Caco-2 (cell line): ENCODE measurements around the gene COL8A1. TPM values are rescaled to one million over a fixed set of nuclear protein-coding genes. Genes with fewer than 3 reads are reported as not detected.

Experiments used
- BruUV-seq: library from RNA; stranded (reverse); fragments of 400-500 nt; replicated peaks from 2 replicates; lab custom pipeline; 2021; lab: Mats Ljungman, UMichigan
- CTCF ChIA-PET: fragments of 300-600 bp; sonication (Branson Sonifier 250); formaldehyde crosslinking; loops from one replicate; lab custom pipeline; 2022; ENCODE audit warnings: antibody characterized with exemption; lab: Charles Lee
- POLR2A ChIA-PET: fragments of 300-600 bp; sonication (Branson Sonifier 250); formaldehyde crosslinking; loops from one replicate; lab custom pipeline; 2022; ENCODE audit warnings: antibody characterized with exemption; lab: Charles Lee
- DNase-seq, 2 experiments: peaks; one replicate each; pipeline versions ENCODE4 v3.0.0 to v3.0.0-alpha.2; 2020 to 2022
- H3K27me3 ChIP-seq: replicated peaks from 2 replicates; pipeline ENCODE4 v1.6.0; 2011; ENCODE audit warnings: low read length; ENCODE audit not compliant: control insufficient read depth, insufficient read depth
- H3K36me3 ChIP-seq: 2 replicates; pipeline ENCODE4 v1.5.1; 2011; ENCODE audit warnings: low read length; ENCODE audit not compliant: control insufficient read depth, insufficient read depth
- H3K4me1 ChIP-seq: fragments of 250-450 bp; sonication (Bioruptor Pico); 2 replicates; pipeline ENCODE4 v1.5.1; 2020; ENCODE audit warnings: mild to moderate bottlenecking
- H3K4me3 ChIP-seq: 2 replicates; pipeline ENCODE4 v1.5.1; 2011; ENCODE audit warnings: low read depth, mild to moderate bottlenecking, control low read depth, low read length
- H3K9me3 ChIP-seq: fragments of 250-450 bp; sonication (Bioruptor Pico); 2 replicates; pipeline ENCODE4 v1.5.1; 2020; ENCODE audit warnings: mild to moderate bottlenecking, moderate library complexity
- H3K27ac Mint-ChIP-seq: one replicate; pipeline ENCODE4 v1.8.0; 2022; ENCODE audit warnings: mixed read lengths; ENCODE audit not compliant: unreplicated experiment
- H3K27me3 Mint-ChIP-seq: one replicate; pipeline ENCODE4 v1.8.0; 2022; ENCODE audit warnings: mixed read lengths; ENCODE audit not compliant: insufficient read depth, unreplicated experiment
- H3K36me3 Mint-ChIP-seq: one replicate; pipeline ENCODE4 v1.8.0; 2022; ENCODE audit warnings: mild to moderate bottlenecking, mixed read lengths; ENCODE audit not compliant: insufficient read depth, unreplicated experiment
- H3K4me1 Mint-ChIP-seq: one replicate; pipeline ENCODE4 v1.8.0; 2022; ENCODE audit warnings: low read depth, mixed read lengths; ENCODE audit not compliant: unreplicated experiment
- H3K4me3 Mint-ChIP-seq: one replicate; pipeline ENCODE4 v1.8.0; 2022; ENCODE audit warnings: mild to moderate bottlenecking, moderate library complexity, mixed read lengths; ENCODE audit not compliant: unreplicated experiment
- H3K9me3 Mint-ChIP-seq: one replicate; pipeline ENCODE4 v1.8.0; 2022; ENCODE audit warnings: mixed read lengths; ENCODE audit not compliant: unreplicated experiment
- intact Hi-C: fragments of 100-400 bp; cut with micrococcal nuclease; formaldehyde crosslinking; loops from one replicate; pipeline ENCODE4 v1.10.0; 2022; ENCODE audit not compliant: unreplicated experiment
- total RNA-seq: library from RNA; stranded (reverse); gene quantifications from 2 replicates; pipeline ENCODE4 v1.2.3, GENCODE V29; 2022
- TF ChIP-seq, protein P1 (sequence below), 2 experiments: fragments of 200-600 bp in 1 of 2; IDR thresholded peaks; 1 replicate in 1 of 2; 2 replicates in 1 of 2; pipeline versions ENCODE4 v1.5.1 to v1.8.0; 2011 to 2022; ENCODE audit warnings: antibody characterized with exemption in 1 of 2, control low read depth in 1 of 2, inconsistent platforms in 1 of 2, low read depth in 1 of 2, low read length in 1 of 2, mild to moderate bottlenecking in 1 of 2, moderate library complexity in 1 of 2; ENCODE audit not compliant: insufficient read depth in 1 of 2, severe bottlenecking in 1 of 2, unreplicated experiment in 1 of 2

Gene COL8A1
- total RNA-seq, 1 experiment from 2014 or later: not detected

DNA sequence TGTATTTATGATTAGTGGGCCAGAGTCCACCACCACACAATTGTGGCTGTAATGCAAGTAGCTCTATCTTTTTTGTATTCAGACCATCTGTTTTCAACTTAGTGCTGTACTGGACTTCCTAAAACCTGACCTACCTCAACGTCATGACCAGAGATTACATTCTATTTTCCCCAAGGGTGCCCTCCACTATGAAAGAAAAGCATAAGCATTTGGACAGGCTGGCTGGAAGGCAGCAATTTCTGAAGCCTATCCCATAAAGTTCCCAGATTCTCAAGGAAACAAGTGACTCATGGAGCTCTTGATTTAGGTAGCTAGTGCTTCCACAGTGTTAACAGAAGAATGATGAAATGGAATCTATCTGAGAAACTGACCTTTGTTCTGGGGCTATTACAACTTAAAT, 75.8 kb downstream of the COL8A1 start:
- H3K27ac Mint-ChIP-seq: no peak overlapping the region
- H3K4me3 Mint-ChIP-seq: no peak overlapping the region
- no peaks in the 10 kb centered on the region for H3K9me3 Mint-ChIP-seq
- TF ChIP-seq, protein P1, sequence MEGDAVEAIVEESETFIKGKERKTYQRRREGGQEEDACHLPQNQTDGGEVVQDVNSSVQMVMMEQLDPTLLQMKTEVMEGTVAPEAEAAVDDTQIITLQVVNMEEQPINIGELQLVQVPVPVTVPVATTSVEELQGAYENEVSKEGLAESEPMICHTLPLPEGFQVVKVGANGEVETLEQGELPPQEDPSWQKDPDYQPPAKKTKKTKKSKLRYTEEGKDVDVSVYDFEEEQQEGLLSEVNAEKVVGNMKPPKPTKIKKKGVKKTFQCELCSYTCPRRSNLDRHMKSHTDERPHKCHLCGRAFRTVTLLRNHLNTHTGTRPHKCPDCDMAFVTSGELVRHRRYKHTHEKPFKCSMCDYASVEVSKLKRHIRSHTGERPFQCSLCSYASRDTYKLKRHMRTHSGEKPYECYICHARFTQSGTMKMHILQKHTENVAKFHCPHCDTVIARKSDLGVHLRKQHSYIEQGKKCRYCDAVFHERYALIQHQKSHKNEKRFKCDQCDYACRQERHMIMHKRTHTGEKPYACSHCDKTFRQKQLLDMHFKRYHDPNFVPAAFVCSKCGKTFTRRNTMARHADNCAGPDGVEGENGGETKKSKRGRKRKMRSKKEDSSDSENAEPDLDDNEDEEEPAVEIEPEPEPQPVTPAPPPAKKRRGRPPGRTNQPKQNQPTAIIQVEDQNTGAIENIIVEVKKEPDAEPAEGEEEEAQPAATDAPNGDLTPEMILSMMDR (IDR thresholded peaks at IDR 0.05; ENCODE audit: insufficient read depth in 1 of 2, low read depth in 1 of 2, low read length in 1 of 2, severe bottlenecking in 1 of 2, unreplicated experiment in 1 of 2): no peak
- Histone ChIP-seq H3K4me1 (no peaks in the 10 kb centered on the region), H3K36me3 (no peaks in the 10 kb centered on the region), H3K27me3 (no peaks in the 10 kb centered on the region), H3K4me3 (no peak overlapping the region), H3K9me3 (no peaks in the 10 kb centered on the region)
- no TSS peak for BruUV-seq
- H3K27me3 Mint-ChIP-seq: peaks cover 8% of the 10 kb centered on the region
- no peak for DNase-seq
- intact Hi-C loops: no loop called here
- POLR2A ChIA-PET: interaction anchor here (0.6 kb wide), 1 partner anchor 812 kb away, joined by 7 read pairs; no protein-coding TSS in a partner anchor
- no peaks in the 10 kb centered on the region for H3K4me1 Mint-ChIP-seq
- CTCF ChIA-PET: no interaction called here
- H3K36me3 Mint-ChIP-seq: no peaks in the 10 kb centered on the region

DNA sequence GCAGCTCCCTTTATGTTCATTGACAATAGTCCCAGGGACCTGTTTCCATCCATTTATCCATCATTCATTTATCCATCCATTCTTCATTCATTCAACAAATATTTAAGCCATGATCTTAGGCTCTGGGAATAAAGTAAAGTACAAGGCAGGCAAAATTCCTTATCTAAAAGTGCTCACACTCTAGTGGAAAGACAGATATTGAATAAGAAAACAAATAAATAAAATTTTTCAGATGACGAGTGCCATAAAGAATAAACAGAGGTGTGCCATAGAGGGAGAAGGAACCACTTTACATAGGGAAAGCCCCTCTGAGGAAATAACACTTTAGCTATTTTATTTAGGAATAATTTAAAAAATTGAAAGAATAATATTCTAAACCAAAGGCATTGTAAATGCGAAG, 76.2 kb downstream of the COL8A1 start:
- intact Hi-C loops: no loop called here
- Histone ChIP-seq H3K4me3 (no peak overlapping the region), H3K4me1 (no peaks in the 10 kb centered on the region), H3K27me3 (no peaks in the 10 kb centered on the region), H3K9me3 (no peaks in the 10 kb centered on the region), H3K36me3 (no peaks in the 10 kb centered on the region)
- POLR2A ChIA-PET: interaction anchor here (0.6 kb wide), 1 partner anchor 812 kb away, joined by 7 read pairs; no protein-coding TSS in a partner anchor
- Mint-ChIP-seq H3K27me3 (peaks cover 11% of the 10 kb centered on the region), H3K9me3 (no peaks in the 10 kb centered on the region), H3K27ac (no peak overlapping the region), H3K4me3 (no peak overlapping the region), H3K4me1 (no peaks in the 10 kb centered on the region), H3K36me3 (no peaks in the 10 kb centered on the region)
- CTCF ChIA-PET: no interaction called here
- no peak for DNase-seq
- BruUV-seq: no TSS peak
- TF ChIP-seq, protein P1 (IDR thresholded peaks at IDR 0.05; ENCODE audit: insufficient read depth in 1 of 2, low read depth in 1 of 2, low read length in 1 of 2, severe bottlenecking in 1 of 2, unreplicated experiment in 1 of 2): no peak

DNA sequence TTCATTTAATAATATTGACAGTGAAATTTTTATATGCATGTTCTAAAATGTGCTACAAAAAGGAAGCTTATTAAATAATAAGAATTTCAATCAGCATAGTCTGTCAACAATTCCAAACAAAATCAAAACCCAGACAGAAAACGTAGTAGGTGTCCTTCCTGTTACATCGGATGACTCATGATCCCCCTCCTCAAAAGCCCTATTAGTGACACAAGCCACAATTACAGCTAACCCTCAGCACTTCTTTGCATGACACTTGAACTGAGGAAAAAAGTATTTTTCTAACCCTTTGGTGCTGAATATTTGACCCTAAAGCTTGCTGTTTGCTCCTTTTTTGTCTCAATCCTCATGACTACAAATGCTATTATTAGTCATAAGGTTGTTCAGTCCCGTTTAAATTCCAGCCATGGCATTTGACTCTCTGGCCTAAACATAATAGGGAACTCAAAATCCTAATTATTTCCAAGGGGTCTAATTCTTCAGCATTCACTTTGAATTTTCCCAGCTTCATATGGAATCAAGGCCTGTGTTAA, 78.1 kb downstream of the COL8A1 start:
- no peak overlapping the region for H3K4me3 Mint-ChIP-seq
- no peaks in the 10 kb centered on the region for H3K36me3 Mint-ChIP-seq
- H3K4me3 ChIP-seq: no peak overlapping the region
- TF ChIP-seq, protein P1 (IDR thresholded peaks at IDR 0.05; ENCODE audit: insufficient read depth in 1 of 2, low read depth in 1 of 2, low read length in 1 of 2, severe bottlenecking in 1 of 2, unreplicated experiment in 1 of 2): no peak
- H3K36me3 ChIP-seq: no peaks in the 10 kb centered on the region
- ChIA-PET POLR2A (no interaction called here), CTCF (no interaction called here)
- no peaks in the 10 kb centered on the region for H3K4me1 Mint-ChIP-seq
- no TSS peak for BruUV-seq
- H3K27ac Mint-ChIP-seq: no peak overlapping the region
- intact Hi-C loops: no loop called here
- no peaks in the 10 kb centered on the region for H3K4me1 ChIP-seq
- peaks cover 15% of the 10 kb centered on the region for H3K27me3 Mint-ChIP-seq
- no peaks in the 10 kb centered on the region for H3K9me3 Mint-ChIP-seq
- no peak for DNase-seq
- H3K9me3 ChIP-seq: no peaks in the 10 kb centered on the region
- H3K27me3 ChIP-seq: no peaks in the 10 kb centered on the region
